Vagina (tissue), 2 donors: Measurements from ENCODE around the gene OR2M5. TPM values are rescaled to one million over a fixed set of nuclear protein-coding genes. Genes with fewer than 3 reads are reported as not detected.

Experiments used
- DNase-seq, 2 donors: peaks; one replicate each; pipeline ENCODE4 v3.0.0-alpha.2; 2017; ENCODE audit errors: extremely low spot score in 2 of 2
- H3K27ac ChIP-seq: fragments of 200-600 bp; sonication (generic); one replicate; pipeline ENCODE4 v1.5.1; 2019
- H3K27me3 ChIP-seq: fragments of 200-600 bp; sonication (generic); one replicate; pipeline ENCODE4 v1.5.1; 2019
- H3K36me3 ChIP-seq, 2 donors: fragments of 200-600 bp; sonication (generic); one replicate each; pipeline ENCODE4 v1.5.1; 2017 to 2019
- H3K4me1 ChIP-seq: fragments of 200-600 bp; sonication (generic); one replicate; pipeline ENCODE4 v1.5.1; 2019
- H3K4me3 ChIP-seq, 2 donors: fragments of 200-600 bp; sonication (generic); 1 replicate in 1 of 2; 2 replicates in 1 of 2; pipeline ENCODE4 v1.5.1; 2016 to 2019
- H3K9me3 ChIP-seq: fragments of 200-600 bp; sonication (generic); one replicate; pipeline ENCODE4 v1.5.1; 2019
- CTCF ChIP-seq, 3 experiments: fragments of 450-650 bp in 2 of 3; fragments of 200-600 bp in 1 of 3; sonication (generic) in 1 of 3; IDR thresholded peaks; one replicate each; pipeline ENCODE4 v1.5.1; 2017 to 2019; ENCODE audit warnings: antibody characterized with exemption in 3 of 3, mild to moderate bottlenecking in 2 of 3, moderate library complexity in 2 of 3
- POLR2A ChIP-seq, 2 donors: fragments of 450-650 bp; IDR thresholded peaks; one replicate each; pipeline ENCODE4 v1.6.1; 2017; ENCODE audit warnings: antibody characterized with exemption in 2 of 2, mild to moderate bottlenecking in 2 of 2, moderate library complexity in 2 of 2
- POLR2AphosphoS5 ChIP-seq, 2 donors: sonication (generic); formaldehyde crosslinking; IDR thresholded peaks; one replicate each; pipeline ENCODE4 v1.9.0; 2017; ENCODE audit warnings: antibody characterized with exemption in 2 of 2, mild to moderate bottlenecking in 2 of 2, low read depth in 1 of 2; ENCODE audit not compliant: insufficient read depth in 1 of 2
- intact Hi-C: fragments of 100-400 bp; cut with DNase I; formaldehyde crosslinking; loops from one replicate; pipeline ENCODE4 v1.15.1; 2023
- total RNA-seq: library from RNA; depleted of rRNA; stranded (reverse); fragments of >200 nt; gene quantifications from one replicate; pipeline ENCODE4 v1.2.3, GENCODE V29; 2016

The OR2M5 gene
- total RNA-seq, 1 donor from 2014 or later: not detected

DNA sequence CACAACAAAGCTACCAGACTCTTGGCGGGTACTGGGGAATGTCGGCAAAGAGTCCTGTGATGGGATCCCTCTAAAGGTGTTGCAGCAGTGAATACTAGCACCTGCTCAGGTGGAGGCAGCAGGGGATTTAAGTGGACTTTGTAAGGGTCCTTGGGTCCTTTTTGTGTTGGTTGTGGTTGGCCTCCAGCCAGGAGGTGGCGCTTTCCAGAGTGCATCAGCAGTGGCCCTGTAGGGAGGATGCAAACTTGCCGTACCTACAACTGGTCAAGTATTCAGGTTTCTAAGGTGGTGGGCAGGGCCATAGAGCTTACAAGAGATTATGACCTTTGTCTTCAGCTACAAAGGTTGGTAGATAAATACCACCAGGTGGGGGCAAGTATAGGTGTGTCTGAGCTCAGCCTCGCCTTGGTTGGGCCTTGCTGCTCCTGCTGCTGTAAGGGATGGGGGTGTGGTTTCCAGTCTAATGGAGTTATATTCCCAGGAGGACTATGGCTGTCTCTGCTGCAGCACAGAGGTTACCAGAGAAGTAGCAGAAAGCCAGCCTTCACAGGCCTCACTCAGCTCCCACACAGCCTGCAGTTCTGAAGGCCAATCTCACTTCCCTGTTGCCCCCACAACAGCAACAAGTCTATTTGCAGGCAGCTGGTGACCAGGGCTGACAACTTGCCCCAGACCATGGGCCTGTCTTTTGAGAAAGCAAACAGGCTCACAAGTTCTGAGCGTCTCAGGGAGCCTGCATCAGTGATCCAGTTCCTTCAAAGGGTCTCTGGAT lies 7.3 kb downstream of the OR2M5 start:
- intact Hi-C loops: no loop called here
- Histone ChIP-seq H3K36me3 (no peaks in the 10 kb centered on the region), H3K27ac (no peak overlapping the region), H3K4me3 (no peak overlapping the region), H3K4me1 (no peaks in the 10 kb centered on the region), H3K27me3 (no peaks in the 10 kb centered on the region), H3K9me3 (no peaks in the 10 kb centered on the region)
- DNase-seq: no peak
- TF ChIP-seq POLR2AphosphoS5 (IDR thresholded peaks at IDR 0.05; ENCODE audit: insufficient read depth in 1 of 2, low read depth in 1 of 2): no peak
- no peak for TF ChIP-seq CTCF (IDR thresholded peaks at IDR 0.05)
- TF ChIP-seq POLR2A (IDR thresholded peaks at IDR 0.05): no peak

- Histone ChIP-seq H3K9me3 (no peaks in the 10 kb centered on the region), H3K4me1 (no peaks in the 10 kb centered on the region), H3K4me3 (no peak overlapping the region), H3K27me3 (no peaks in the 10 kb centered on the region), H3K36me3 (no peaks in the 10 kb centered on the region), H3K27ac (no peak overlapping the region)
- DNase-seq: no peak
- intact Hi-C loops: no loop called here
- TF ChIP-seq POLR2AphosphoS5 (IDR thresholded peaks at IDR 0.05; ENCODE audit: insufficient read depth in 1 of 2, low read depth in 1 of 2): no peak
- no peak for TF ChIP-seq POLR2A (IDR thresholded peaks at IDR 0.05)
Observed at GRCh38 chr1:248155927-248156326, 11.0 kb downstream of the OR2M5 start.

DNA sequence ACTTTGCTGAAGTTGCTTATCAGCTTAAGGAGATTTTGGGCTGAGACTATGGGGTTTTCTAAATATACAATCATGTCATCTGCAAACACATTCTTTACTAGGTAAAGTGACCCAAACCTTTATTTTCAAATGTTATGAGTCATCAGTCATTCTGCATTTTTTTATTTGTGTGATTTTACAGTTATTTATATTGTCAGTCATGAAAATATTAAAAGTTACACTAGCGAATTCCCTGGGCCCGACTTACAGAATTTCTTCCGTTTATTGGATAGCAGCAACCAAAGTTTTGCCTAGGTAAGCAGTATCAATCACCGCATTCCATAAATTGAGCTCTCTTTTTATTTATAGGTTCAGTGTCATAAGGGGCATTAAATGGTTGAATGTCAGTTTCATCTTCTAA lies 13.8 kb downstream of the OR2M5 start:
- Histone ChIP-seq H3K36me3 (no peaks in the 10 kb centered on the region), H3K4me3 (no peak overlapping the region), H3K9me3 (no peaks in the 10 kb centered on the region), H3K27ac (no peak overlapping the region), H3K27me3 (no peaks in the 10 kb centered on the region), H3K4me1 (no peaks in the 10 kb centered on the region)
- intact Hi-C loops: no loop called here
- DNase-seq: no peak
- TF ChIP-seq POLR2A (IDR thresholded peaks at IDR 0.05) (no peak), POLR2AphosphoS5 (IDR thresholded peaks at IDR 0.05; ENCODE audit: insufficient read depth in 1 of 2, low read depth in 1 of 2) (no peak), CTCF (IDR thresholded peaks at IDR 0.05) (no peak)

DNA sequence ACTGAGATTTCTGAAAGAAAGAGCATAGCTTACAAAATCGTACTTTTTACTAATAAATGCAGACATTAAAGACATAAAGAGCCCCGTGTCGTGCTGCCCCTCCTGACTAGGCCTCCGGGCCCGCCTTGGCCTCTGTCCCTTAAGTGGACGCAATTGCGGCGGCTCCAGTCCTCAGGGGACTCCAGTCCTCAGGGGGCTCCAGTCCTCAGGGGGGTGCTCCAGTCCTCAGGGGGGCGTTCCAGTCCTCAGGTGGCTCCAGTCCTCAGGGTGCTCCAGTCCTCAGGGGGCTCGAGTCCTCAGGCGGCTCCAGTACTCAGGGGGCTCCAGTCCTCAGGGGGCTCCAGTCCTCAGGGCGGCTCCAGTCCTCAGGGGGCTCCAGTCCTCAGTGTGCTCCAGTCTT lies 19.1 kb downstream of the OR2M5 start:
- no peak overlapping the region for H3K4me3 ChIP-seq
- no peak overlapping the region for H3K27ac ChIP-seq
- H3K4me1 ChIP-seq: no peaks in the 10 kb centered on the region
- H3K36me3 ChIP-seq: no peaks in the 10 kb centered on the region
- no peaks in the 10 kb centered on the region for H3K27me3 ChIP-seq
- TF ChIP-seq POLR2A (IDR thresholded peaks at IDR 0.05): no peak
- no peak for TF ChIP-seq CTCF (IDR thresholded peaks at IDR 0.05)
- TF ChIP-seq POLR2AphosphoS5 (IDR thresholded peaks at IDR 0.05; ENCODE audit: insufficient read depth in 1 of 2, low read depth in 1 of 2): no peak
- H3K9me3 ChIP-seq: no peaks in the 10 kb centered on the region
- intact Hi-C loops: no loop called here
- no peak for DNase-seq

DNA sequence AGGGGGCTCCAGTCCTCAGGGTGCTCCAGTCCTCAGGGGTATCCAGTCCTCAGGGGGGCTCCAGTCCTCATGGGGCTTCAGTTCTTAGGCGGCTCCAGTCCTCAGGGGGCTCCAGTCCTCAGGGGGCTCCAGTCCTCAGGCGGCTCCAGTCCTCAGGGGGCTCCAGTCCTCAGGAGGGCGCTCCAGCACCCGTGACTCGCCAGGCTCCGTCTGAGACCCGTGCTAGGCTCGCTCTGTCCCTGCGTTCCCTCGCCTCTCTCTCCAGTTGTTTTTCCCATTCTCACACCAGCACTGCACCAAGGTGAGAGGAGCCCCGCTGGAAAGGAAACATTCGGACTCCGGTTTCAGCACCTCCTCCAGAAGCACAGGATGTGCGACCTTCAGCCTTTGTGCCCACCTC lies 20.2 kb downstream of the OR2M5 start:
- H3K4me3 ChIP-seq: no peak overlapping the region
- no peaks in the 10 kb centered on the region for H3K36me3 ChIP-seq
- no peaks in the 10 kb centered on the region for H3K4me1 ChIP-seq
- TF ChIP-seq POLR2AphosphoS5 (IDR thresholded peaks at IDR 0.05; ENCODE audit: insufficient read depth in 1 of 2, low read depth in 1 of 2) (no peak), POLR2A (IDR thresholded peaks at IDR 0.05) (no peak), CTCF (IDR thresholded peaks at IDR 0.05) (no peak)
- no peaks in the 10 kb centered on the region for H3K27me3 ChIP-seq
- intact Hi-C loops: no loop called here
- no peak overlapping the region for H3K27ac ChIP-seq
- no peak for DNase-seq
- H3K9me3 ChIP-seq: no peaks in the 10 kb centered on the region
